ENCODE results near the gene ZNF77.

Gene ZNF77

GRCh38 chr19:2944775-2945574 lies at the start of gene ZNF77 (continued):
- TF ChIP-seq ZNF148 (tag by site-specific recombination; IDR thresholded peaks at IDR 0.05; ENCODE audit: borderline replicate concordance): no peak
- TF ChIP-seq SCRT1 (tag by site-specific recombination; IDR thresholded peaks at IDR 0.05; ENCODE audit: borderline replicate concordance): no peak
- TF ChIP-seq BCL6B (tag by site-specific recombination; IDR thresholded peaks at IDR 0.05): no peak
- no peak for TF ChIP-seq ZNF426 (tag by site-specific recombination; IDR thresholded peaks at IDR 0.05)
- no peak for TF ChIP-seq ZNF366 (tag by site-specific recombination; conservative IDR thresholded peaks at IDR 0.05)
- no peak for TF ChIP-seq SALL2 (tag by site-specific recombination; IDR thresholded peaks at IDR 0.05; ENCODE audit: borderline replicate concordance)
- TF ChIP-seq ZNF248 (tag by site-specific recombination; IDR thresholded peaks at IDR 0.05): no peak
- 0 out of 2 replicates have a peak, but pooled peaks have one; percentile 18 for TF ChIP-seq ZNF596 (tag by site-specific recombination; IDR thresholded peaks at IDR 0.05)
- TF ChIP-seq ZNF76 (tag by site-specific recombination; IDR thresholded peaks at IDR 0.05; ENCODE audit: borderline replicate concordance, low read depth): peak; percentile 45; the same call in 1 of the 2 replicates
- TF ChIP-seq ZNF626 (tag by site-specific recombination; IDR thresholded peaks at IDR 0.05): no peak
- TF ChIP-seq ZBTB11 (tag by site-specific recombination; conservative IDR thresholded peaks at IDR 0.05; ENCODE audit: low read depth): no peak; the same call in 1 of the 2 replicates
- peak; percentile 85 for TF ChIP-seq ZFP69B (tag by site-specific recombination; IDR thresholded peaks at IDR 0.05)
- no peak for TF ChIP-seq ZNF112 (tag by site-specific recombination; IDR thresholded peaks at IDR 0.05)
- peak; percentile 99 for TF ChIP-seq ZNF785 (tag by site-specific recombination; IDR thresholded peaks at IDR 0.05)
- 0 out of 2 replicates have a peak, but pooled peaks have one; percentile 48 for TF ChIP-seq OVOL3 (tag by site-specific recombination; IDR thresholded peaks at IDR 0.05)
- no peak for TF ChIP-seq ZNF19 (tag by site-specific recombination; IDR thresholded peaks at IDR 0.05; ENCODE audit: low read depth)
- TF ChIP-seq ZNF600 (tag by site-specific recombination; IDR thresholded peaks at IDR 0.05): no peak
- TF ChIP-seq GLI4 (tag by site-specific recombination; IDR thresholded peaks at IDR 0.05): 0 out of 2 replicates have a peak, but pooled peaks have one; percentile 57
- no peak for TF ChIP-seq ZNF155 (tag by site-specific recombination; IDR thresholded peaks at IDR 0.05)
- no peak for TF ChIP-seq ZBTB6 (tag by site-specific recombination; IDR thresholded peaks at IDR 0.05)
- peak; percentile 94 for TF ChIP-seq ZBTB20 (tag by site-specific recombination; IDR thresholded peaks at IDR 0.05)
- peak; percentile 9; the same call in 1 of the 2 replicates for TF ChIP-seq ZNF266 (tag by site-specific recombination; IDR thresholded peaks at IDR 0.05; ENCODE audit: low read depth)
- TF ChIP-seq ZNF140 (tag by site-specific recombination; IDR thresholded peaks at IDR 0.05): no peak
- no peak for TF ChIP-seq ZNF544 (tag by site-specific recombination; IDR thresholded peaks at IDR 0.05)
- no peak; the same call in 1 of the 2 replicates for TF ChIP-seq GLI2 (tag by site-specific recombination; IDR thresholded peaks at IDR 0.05; ENCODE audit: borderline replicate concordance, low read depth)
- no peak for TF ChIP-seq ZNF211 (tag by site-specific recombination; IDR thresholded peaks at IDR 0.05; ENCODE audit: low read depth)
- TF ChIP-seq ZNF664 (tag by site-specific recombination; IDR thresholded peaks at IDR 0.05): no peak
- no peak for TF ChIP-seq ZNF157 (tag by site-specific recombination; IDR thresholded peaks at IDR 0.05)
- TF ChIP-seq ZNF16 (tag by site-specific recombination; IDR thresholded peaks at IDR 0.05; ENCODE audit: low read depth): no peak

Measured in HEK293 (cell line).